DND-41 (cell line): ENCODE measurements around the gene HLA-DMA.

Source experiments
- ATAC-seq: fragments of 200-7000 bp; cut with Tn5 transposase; 3 replicates; pipeline ENCODE4 v1.9.1; 2021; ENCODE audit warnings: low read depth; ENCODE audit not compliant: insufficient read depth
- DNase-seq: peaks from one replicate; pipeline ENCODE4 v3.0.0-alpha.2; 2020
- H2AFZ ChIP-seq: 2 replicates; pipeline ENCODE4 v1.6.0; 2012; ENCODE audit warnings: low read depth, low read length
- H3K27ac ChIP-seq: 2 replicates; pipeline ENCODE4 v1.5.1; 2012; ENCODE audit warnings: low read length, inconsistent platforms
- H3K27me3 ChIP-seq: fragments of 200-600 bp; sonication (generic); 2 replicates; pipeline ENCODE4 v1.6.0; 2012; ENCODE audit warnings: low read length, mild to moderate bottlenecking, inconsistent platforms; ENCODE audit not compliant: insufficient read depth, poor library complexity
- H3K36me3 ChIP-seq: 2 replicates; pipeline ENCODE4 v1.5.1; 2012; ENCODE audit warnings: low read length, inconsistent platforms; ENCODE audit not compliant: insufficient read depth
- H3K4me1 ChIP-seq: 2 replicates; pipeline ENCODE4 v1.5.1; 2012; ENCODE audit warnings: mild to moderate bottlenecking, low read length; ENCODE audit not compliant: insufficient read depth
- H3K4me2 ChIP-seq: 2 replicates; pipeline ENCODE4 v1.6.0; 2012; ENCODE audit warnings: mild to moderate bottlenecking, moderate library complexity, low read length, inconsistent platforms; ENCODE audit not compliant: insufficient read depth
- H3K4me3 ChIP-seq, 2 experiments: fragments of 200-600 bp in 1 of 2; shearing (Covaris generic) in 1 of 2; 2 replicates each; pipeline ENCODE4 v1.5.1; 2012 to 2016; ENCODE audit warnings: inconsistent platforms in 2 of 2, low read length in 2 of 2, mild to moderate bottlenecking in 2 of 2, low read depth in 1 of 2, moderate library complexity in 1 of 2
- H3K79me2 ChIP-seq: 2 replicates; pipeline ENCODE4 v1.6.0; 2012; ENCODE audit warnings: low read length, inconsistent platforms; ENCODE audit not compliant: insufficient read depth
- H3K9ac ChIP-seq: 2 replicates; pipeline ENCODE4 v1.6.0; 2012; ENCODE audit warnings: low read depth, mild to moderate bottlenecking, inconsistent platforms, low read length, moderate library complexity
- H3K9me3 ChIP-seq: 2 replicates; pipeline ENCODE4 v1.5.1; 2012; ENCODE audit warnings: low read length, moderate library complexity, mild to moderate bottlenecking, inconsistent platforms; ENCODE audit not compliant: insufficient read depth, severe bottlenecking
- H4K20me1 ChIP-seq: 2 replicates; pipeline ENCODE4 v1.6.0; 2012; ENCODE audit warnings: low read length; ENCODE audit not compliant: insufficient read depth
- CTCF ChIP-seq: IDR thresholded peaks from 2 replicates; pipeline ENCODE4 v1.5.1; 2012; ENCODE audit warnings: borderline replicate concordance, low read length, moderate library complexity, mild to moderate bottlenecking; ENCODE audit not compliant: poor library complexity, severe bottlenecking; ENCODE audit errors: extremely low read depth
- EZH2 ChIP-seq: IDR thresholded peaks from 3 replicates; pipeline ENCODE4 v1.6.1; 2012; ENCODE audit warnings: borderline replicate concordance, low read depth, mild to moderate bottlenecking, moderate library complexity, low read length, inconsistent platforms; ENCODE audit not compliant: severe bottlenecking

Gene HLA-DMA

DNA sequence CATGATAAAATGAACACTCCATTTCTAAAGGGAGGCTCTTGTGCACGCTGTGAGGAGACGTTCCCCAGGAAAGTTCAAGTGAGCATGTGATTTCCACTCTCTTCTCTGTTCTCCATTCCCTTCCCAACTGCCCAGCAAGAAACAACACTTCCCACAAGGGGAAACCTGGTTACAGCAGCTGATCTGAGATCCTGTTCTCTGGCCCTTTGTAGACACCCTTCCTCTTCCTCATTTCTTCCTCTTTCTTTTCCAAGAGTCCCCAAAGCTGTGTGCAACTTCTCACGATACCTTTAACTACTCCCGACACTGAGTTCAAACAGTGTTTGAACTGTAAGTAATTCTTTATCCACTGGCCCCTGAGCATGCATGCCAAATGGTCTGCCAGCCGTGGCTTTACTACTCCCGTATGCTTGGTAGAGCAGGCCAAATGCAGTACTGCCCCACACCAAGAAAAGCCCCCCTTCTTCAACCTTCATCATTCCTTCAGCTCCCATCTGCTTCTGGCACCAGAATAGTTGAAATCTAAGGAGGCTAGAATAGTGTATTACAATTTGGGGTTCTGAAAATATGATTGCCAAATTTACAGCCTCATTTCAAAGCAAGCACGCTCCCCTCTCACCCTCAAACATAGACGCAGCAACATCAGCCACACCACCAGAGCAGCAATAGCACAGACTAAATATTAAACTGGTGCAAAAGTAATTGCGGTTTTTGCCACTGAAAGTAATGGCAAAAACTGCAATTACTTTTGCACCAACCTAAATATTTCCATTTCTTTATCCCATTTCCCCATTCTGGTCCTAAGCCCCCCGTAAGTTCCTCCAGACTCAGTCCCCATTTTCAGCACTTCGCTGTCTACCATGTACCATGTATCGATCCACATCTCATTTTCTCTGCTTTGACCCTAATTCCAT lies 16.4 kb downstream of the HLA-DMA start:
- Histone ChIP-seq H3K4me3 (no peak overlapping the region), H2AFZ (no peak overlapping the region), H3K9ac (no peak overlapping the region), H3K4me1 (no peaks in the 10 kb centered on the region), H4K20me1 (no peaks in the 10 kb centered on the region), H3K27me3 (peaks cover 31% of the 10 kb centered on the region), H3K9me3 (no peaks in the 10 kb centered on the region), H3K4me2 (no peak overlapping the region), H3K27ac (no peak overlapping the region), H3K36me3 (no peaks in the 10 kb centered on the region), H3K79me2 (no peaks in the 10 kb centered on the region)
- no peak for TF ChIP-seq EZH2
- TF ChIP-seq CTCF = no peak
- ATAC-seq (no peak), DNase-seq (no peak)

- Histone ChIP-seq H3K36me3 (no peaks in the 10 kb centered on the region), H3K4me1 (no peaks in the 10 kb centered on the region), H3K9ac (no peak overlapping the region), H3K4me3 (no peak overlapping the region), H3K9me3 (no peaks in the 10 kb centered on the region), H3K79me2 (no peaks in the 10 kb centered on the region), H4K20me1 (0 out of 2 replicates have a peak, but pooled peaks cover 3% of the 10 kb centered on the region), H3K27ac (no peak overlapping the region), H3K27me3 (peaks cover 29% of the 10 kb centered on the region), H2AFZ (no peak overlapping the region), H3K4me2 (no peak overlapping the region)
- DNase-seq (no peak), ATAC-seq (no peak; the same call in 2 of the 3 replicates)
- TF ChIP-seq EZH2 (no peak), CTCF (no peak)
Measured at GRCh38 chr6:32935551-32936238, 17.2 kb downstream of the HLA-DMA start.

- Histone ChIP-seq H4K20me1 (0 out of 2 replicates have a peak, but pooled peaks cover 3% of the 10 kb centered on the region), H3K4me2 (no peak overlapping the region), H3K9ac (no peak overlapping the region), H2AFZ (no peak overlapping the region), H3K36me3 (no peaks in the 10 kb centered on the region), H3K9me3 (no peaks in the 10 kb centered on the region), H3K27ac (no peak overlapping the region), H3K79me2 (no peaks in the 10 kb centered on the region), H3K27me3 (peaks cover 37% of the 10 kb centered on the region), H3K4me3 (no peak overlapping the region), H3K4me1 (no peaks in the 10 kb centered on the region)
- DNase-seq = peak; percentile 80
- peak; percentile 92 for ATAC-seq
- TF ChIP-seq EZH2 (no peak), CTCF (peak; percentile 89)
Measured at GRCh38 chr6:32933661-32934085, 19.2 kb downstream of the HLA-DMA start.
